ENCODE results near the gene CRLF3. TPM values are rescaled to one million over a fixed set of nuclear protein-coding genes. Genes with fewer than 3 reads are reported as not detected.
A peak's percentile ranks its signal among the peaks of the same experiment; 100 is the strongest.
"Not testable (repeated sequence)": the region's sequence is repeated elsewhere in the genome, so short reads cannot be mapped to it uniquely, and the experiment has no call there.

The CRLF3 gene
- total and polyA plus RNA-seq, 4 donors = 8.4 to 16.3 (median 14.6) TPM

- H3K27ac ChIP-seq (ENCODE audit: low read depth in 1 of 2, low read length in 1 of 2) = no peak overlapping the region
- peaks cover 20 to 36% (median 30%) of the 10 kb centered on the region in 4 donors for H3K36me3 ChIP-seq (ENCODE audit: control insufficient read depth in 4 of 4, insufficient read depth in 4 of 4, low read length in 4 of 4)
- no peaks in the 10 kb centered on the region for H3K27me3 ChIP-seq (ENCODE audit: control insufficient read depth in 3 of 3, insufficient read depth in 3 of 3, low read length in 2 of 3)
- ATAC-seq (ENCODE audit: insufficient read depth, low FRiP score) (no peak), DNase-seq (peak in 1 of 3 donors; percentile 15)
- no peaks in the 10 kb centered on the region for H3K9me3 ChIP-seq (ENCODE audit: control insufficient read depth in 4 of 4, insufficient read depth in 3 of 4, low read length in 3 of 4)
- H3K9ac ChIP-seq (ENCODE audit: insufficient read depth in 1 of 2, low read length in 2 of 2) = no peak overlapping the region
- H3K4me1 ChIP-seq (ENCODE audit: control insufficient read depth in 5 of 5, insufficient read depth in 5 of 5, low read length in 5 of 5) = peaks cover 0 to 5% (median 0%) of the 10 kb centered on the region in 5 donors
- 83 to 94% methylated on average over 2 of the region's 2 CpGs for WGBS, 2 donors
- no peak for TF ChIP-seq CTCF (IDR thresholded peaks at IDR 0.05; ENCODE audit: control extremely low read depth, extremely low read depth)
- H3K4me3 ChIP-seq = no peak overlapping the region
These were observed 35.6 kb downstream of the CRLF3 start for GRCh38 chr17:30788918-30789317.

- ATAC-seq (ENCODE audit: insufficient read depth, low FRiP score) (no peak), DNase-seq (no peak)
- WGBS, 2 donors = 86 to 91% methylated on average over 2 of the region's 2 CpGs
- H3K4me3 ChIP-seq = no peak overlapping the region
- TF ChIP-seq CTCF (IDR thresholded peaks at IDR 0.05; ENCODE audit: control extremely low read depth, extremely low read depth) = no peak
- no peaks in the 10 kb centered on the region for H3K27me3 ChIP-seq (ENCODE audit: control insufficient read depth in 3 of 3, insufficient read depth in 3 of 3, low read length in 2 of 3)
- H3K27ac ChIP-seq (ENCODE audit: low read depth in 1 of 2, low read length in 1 of 2) = no peak overlapping the region
- peaks cover 10 to 20% (median 14%) of the 10 kb centered on the region in 4 donors for H3K36me3 ChIP-seq (ENCODE audit: control insufficient read depth in 4 of 4, insufficient read depth in 4 of 4, low read length in 4 of 4)
- H3K9ac ChIP-seq (ENCODE audit: insufficient read depth in 1 of 2, low read length in 2 of 2) = no peak overlapping the region
- H3K4me1 ChIP-seq (ENCODE audit: control insufficient read depth in 5 of 5, insufficient read depth in 5 of 5, low read length in 5 of 5) = no peaks in the 10 kb centered on the region
- H3K9me3 ChIP-seq (ENCODE audit: control insufficient read depth in 4 of 4, insufficient read depth in 3 of 4, low read length in 3 of 4) = no peaks in the 10 kb centered on the region
These were observed 42.3 kb downstream of the CRLF3 start for GRCh38 chr17:30782206-30782605.

- H3K27ac ChIP-seq (ENCODE audit: low read depth in 1 of 2, low read length in 1 of 2) = no peak overlapping the region
- 91 to 98% methylated on average over 6 of the region's 6 CpGs for WGBS, 2 donors
- no peaks in the 10 kb centered on the region for H3K27me3 ChIP-seq (ENCODE audit: control insufficient read depth in 3 of 3, insufficient read depth in 3 of 3, low read length in 2 of 3)
- DNase-seq (no peak), ATAC-seq (ENCODE audit: insufficient read depth, low FRiP score) (no peak)
- peaks cover 8 to 16% (median 13%) of the 10 kb centered on the region in 4 donors for H3K36me3 ChIP-seq (ENCODE audit: control insufficient read depth in 4 of 4, insufficient read depth in 4 of 4, low read length in 4 of 4)
- no peak overlapping the region for H3K9ac ChIP-seq (ENCODE audit: insufficient read depth in 1 of 2, low read length in 2 of 2)
- no peak overlapping the region for H3K4me3 ChIP-seq
- TF ChIP-seq CTCF (IDR thresholded peaks at IDR 0.05; ENCODE audit: control extremely low read depth, extremely low read depth) = no peak
- no peaks in the 10 kb centered on the region for H3K9me3 ChIP-seq (ENCODE audit: control insufficient read depth in 4 of 4, insufficient read depth in 3 of 4, low read length in 3 of 4)
- no peaks in the 10 kb centered on the region for H3K4me1 ChIP-seq (ENCODE audit: control insufficient read depth in 5 of 5, insufficient read depth in 5 of 5, low read length in 5 of 5)
These were observed 44.1 kb downstream of the CRLF3 start for GRCh38 chr17:30780343-30780742.

- not testable (repeated sequence) for H3K36me3 ChIP-seq (ENCODE audit: control insufficient read depth in 4 of 4, insufficient read depth in 4 of 4, low read length in 4 of 4); H3K27ac ChIP-seq (ENCODE audit: low read depth in 1 of 2, low read length in 1 of 2)
These were observed 55.7 kb downstream of the CRLF3 start for GRCh38 chr17:30768771-30769170.

GRCh38 chr17:30767641-30768404 lies 56.7 kb downstream of the CRLF3 start:
- not testable (repeated sequence) for H3K4me3 ChIP-seq; ATAC-seq (ENCODE audit: insufficient read depth, low FRiP score); DNase-seq; H3K9ac ChIP-seq (ENCODE audit: insufficient read depth in 1 of 2, low read length in 2 of 2); H3K36me3 ChIP-seq (ENCODE audit: control insufficient read depth in 4 of 4, insufficient read depth in 4 of 4, low read length in 4 of 4); H3K27ac ChIP-seq (ENCODE audit: low read depth in 1 of 2, low read length in 1 of 2); H3K9me3 ChIP-seq (ENCODE audit: control insufficient read depth in 4 of 4, insufficient read depth in 3 of 4, low read length in 3 of 4); H3K27me3 ChIP-seq (ENCODE audit: control insufficient read depth in 3 of 3, insufficient read depth in 3 of 3, low read length in 2 of 3); H3K4me1 ChIP-seq (ENCODE audit: control insufficient read depth in 5 of 5, insufficient read depth in 5 of 5, low read length in 5 of 5)
- 93 to 96% methylated on average over 14 of the region's 14 CpGs for WGBS, 2 donors

More at GRCh38 chr17:30768771-30769170, 55.7 kb downstream of the CRLF3 start:
- not testable (repeated sequence) for DNase-seq; H3K4me3 ChIP-seq; ATAC-seq (ENCODE audit: insufficient read depth, low FRiP score); H3K9ac ChIP-seq (ENCODE audit: insufficient read depth in 1 of 2, low read length in 2 of 2); H3K27me3 ChIP-seq (ENCODE audit: control insufficient read depth in 3 of 3, insufficient read depth in 3 of 3, low read length in 2 of 3); H3K4me1 ChIP-seq (ENCODE audit: control insufficient read depth in 5 of 5, insufficient read depth in 5 of 5, low read length in 5 of 5); H3K9me3 ChIP-seq (ENCODE audit: control insufficient read depth in 4 of 4, insufficient read depth in 3 of 4, low read length in 3 of 4)
- 71 to 89% methylated on average over 3 of the region's 3 CpGs for WGBS, 2 donors

All from lung (tissue), 12 donors.